ENCODE measurements around the gene TIMM23.
"Not testable (repeated sequence)": the region's sequence is repeated elsewhere in the genome, so short reads cannot be mapped to it uniquely, and the experiment has no call there.

TIMM23 gene

GRCh38 chr10:45985590-45985989, 13.3 kb downstream of the TIMM23 start:
- FAIRE-seq; DNase-seq (ENCODE audit: insufficient read length, low spot score): not testable (repeated sequence)

GRCh38 chr10:45997557-45997956, 25.3 kb downstream of the TIMM23 start:
- FAIRE-seq (no peak), DNase-seq (ENCODE audit: insufficient read length, low spot score) (no peak)

GRCh38 chr10:45997994-45998763, 25.9 kb downstream of the TIMM23 start:
- FAIRE-seq: no peak
- DNase-seq (ENCODE audit: insufficient read length, low spot score): no peak

- not testable (repeated sequence) for FAIRE-seq; DNase-seq (ENCODE audit: insufficient read length, low spot score)
Measured at GRCh38 chr10:45999955-46000354, 27.7 kb downstream of the TIMM23 start.

- DNase-seq (ENCODE audit: insufficient read length, low spot score): no peak
- no peak for FAIRE-seq
Measured at GRCh38 chr10:46000538-46000937, 28.2 kb downstream of the TIMM23 start.

GRCh38 chr10:46001187-46001756, 29.0 kb downstream of the TIMM23 start:
- FAIRE-seq: no peak
- no peak for DNase-seq (ENCODE audit: insufficient read length, low spot score)

- DNase-seq (ENCODE audit: insufficient read length, low spot score); FAIRE-seq: not testable (repeated sequence)
Measured at GRCh38 chr10:46002189-46002687, 29.9 kb downstream of the TIMM23 start.

GRCh38 chr10:46002916-46003693, 30.8 kb downstream of the TIMM23 start:
- no peak for DNase-seq (ENCODE audit: insufficient read length, low spot score)
- FAIRE-seq: no peak

GRCh38 chr10:46004963-46005362, 32.7 kb downstream of the TIMM23 start:
- no peak for FAIRE-seq
- DNase-seq (ENCODE audit: insufficient read length, low spot score): no peak

GRCh38 chr10:46005383-46005782, 33.1 kb downstream of the TIMM23 start:
- DNase-seq (ENCODE audit: insufficient read length, low spot score) (no peak), FAIRE-seq (no peak)

- FAIRE-seq (no peak), DNase-seq (ENCODE audit: insufficient read length, low spot score) (no peak)
Measured at GRCh38 chr10:46006219-46006618, 33.9 kb downstream of the TIMM23 start.

- no peak for DNase-seq (ENCODE audit: insufficient read length, low spot score)
- FAIRE-seq: no peak
Measured at GRCh38 chr10:46012746-46013145, 40.5 kb downstream of the TIMM23 start.

GRCh38 chr10:46014206-46014605, 41.9 kb downstream of the TIMM23 start:
- FAIRE-seq (no peak), DNase-seq (ENCODE audit: insufficient read length, low spot score) (no peak)

GRCh38 chr10:46014683-46015405, 42.6 kb downstream of the TIMM23 start:
- DNase-seq (ENCODE audit: insufficient read length, low spot score) (no peak), FAIRE-seq (no peak)

GRCh38 chr10:46016190-46016589, 43.9 kb downstream of the TIMM23 start:
- no peak for FAIRE-seq
- no peak for DNase-seq (ENCODE audit: insufficient read length, low spot score)

- DNase-seq (ENCODE audit: insufficient read length, low spot score) (no peak), FAIRE-seq (no peak)
Measured at GRCh38 chr10:46016811-46017210, 44.5 kb downstream of the TIMM23 start.

GRCh38 chr10:46017733-46018132, 45.4 kb downstream of the TIMM23 start:
- no peak for FAIRE-seq
- no peak for DNase-seq (ENCODE audit: insufficient read length, low spot score)

GRCh38 chr10:46018453-46019176, 46.3 kb downstream of the TIMM23 start:
- DNase-seq (ENCODE audit: insufficient read length, low spot score) (no peak), FAIRE-seq (no peak)

GRCh38 chr10:46019177-46019528, 46.9 kb downstream of the TIMM23 start:
- DNase-seq (ENCODE audit: insufficient read length, low spot score) (no peak), FAIRE-seq (no peak)
